ENCODE results near the gene NSMCE3. TPM values are rescaled to one million over a fixed set of nuclear protein-coding genes. Genes with fewer than 3 reads are reported as not detected.

NSMCE3 gene
- total and polyA plus RNA-seq, 2 donors from 2014 or later = 6.3 to 6.5 TPM

- Histone ChIP-seq H3K9me3 (ENCODE audit: control insufficient read depth in 2 of 3, insufficient read depth in 1 of 3, low read length in 3 of 3) (no peaks in the 10 kb centered on the region), H3K36me3 (ENCODE audit: control insufficient read depth in 2 of 3, insufficient read depth in 3 of 3, low read length in 3 of 3) (no peaks in the 10 kb centered on the region), H3K9ac (ENCODE audit: low read length in 3 of 3) (no peak overlapping the region), H3K27me3 (ENCODE audit: control insufficient read depth, insufficient read depth, low read length) (no peaks in the 10 kb centered on the region), H3K4me1 (ENCODE audit: control insufficient read depth in 2 of 3, insufficient read depth in 2 of 3, low read depth in 1 of 3, low read length in 3 of 3) (no peaks in the 10 kb centered on the region), H3K27ac (ENCODE audit: low read depth in 2 of 2, low read length in 2 of 2) (no peak overlapping the region), H3K4me3 (ENCODE audit: low read length in 3 of 3) (no peak overlapping the region)
- FAIRE-seq = no peak
- no peak for TF ChIP-seq CTCF (IDR thresholded peaks at IDR 0.05; ENCODE audit: borderline replicate concordance, extremely low read depth, insufficient read depth)
- no peak for DNase-seq
- intact Hi-C loops (cut with DNase I) = no loop called here
Observed at GRCh38 chr15:29283381-29283780, 13.8 kb upstream of the NSMCE3 start.

GRCh38 chr15:29280514-29280913 is 10.9 kb upstream of the NSMCE3 start:
- no peak for DNase-seq
- TF ChIP-seq CTCF (IDR thresholded peaks at IDR 0.05; ENCODE audit: borderline replicate concordance, extremely low read depth, insufficient read depth) = no peak
- no peak overlapping the region for H3K9ac ChIP-seq (ENCODE audit: low read length in 3 of 3)
- no peaks in the 10 kb centered on the region for H3K27me3 ChIP-seq (ENCODE audit: control insufficient read depth, insufficient read depth, low read length)
- intact Hi-C loops (cut with DNase I) = no loop called here
- no peak for FAIRE-seq
- H3K36me3 ChIP-seq (ENCODE audit: control insufficient read depth in 2 of 3, insufficient read depth in 3 of 3, low read length in 3 of 3) = no peaks in the 10 kb centered on the region
- H3K4me3 ChIP-seq (ENCODE audit: low read length in 3 of 3) = no peak overlapping the region
- no peaks in the 10 kb centered on the region for H3K4me1 ChIP-seq (ENCODE audit: control insufficient read depth in 2 of 3, insufficient read depth in 2 of 3, low read depth in 1 of 3, low read length in 3 of 3)
- no peak overlapping the region for H3K27ac ChIP-seq (ENCODE audit: low read depth in 2 of 2, low read length in 2 of 2)
- H3K9me3 ChIP-seq (ENCODE audit: control insufficient read depth in 2 of 3, insufficient read depth in 1 of 3, low read length in 3 of 3) = no peaks in the 10 kb centered on the region

- Histone ChIP-seq H3K9ac (ENCODE audit: low read length in 3 of 3) (no peak overlapping the region), H3K27ac (ENCODE audit: low read depth in 2 of 2, low read length in 2 of 2) (no peak overlapping the region), H3K4me1 (ENCODE audit: control insufficient read depth in 2 of 3, insufficient read depth in 2 of 3, low read depth in 1 of 3, low read length in 3 of 3) (no peaks in the 10 kb centered on the region), H3K27me3 (ENCODE audit: control insufficient read depth, insufficient read depth, low read length) (no peaks in the 10 kb centered on the region), H3K36me3 (ENCODE audit: control insufficient read depth in 2 of 3, insufficient read depth in 3 of 3, low read length in 3 of 3) (no peaks in the 10 kb centered on the region), H3K4me3 (ENCODE audit: low read length in 3 of 3) (no peak overlapping the region), H3K9me3 (ENCODE audit: control insufficient read depth in 2 of 3, insufficient read depth in 1 of 3, low read length in 3 of 3) (no peaks in the 10 kb centered on the region)
- TF ChIP-seq CTCF (IDR thresholded peaks at IDR 0.05; ENCODE audit: borderline replicate concordance, extremely low read depth, insufficient read depth) = no peak
- FAIRE-seq = no peak
- no peak for DNase-seq
- intact Hi-C loops (cut with DNase I) = no loop called here
Observed at GRCh38 chr15:29278436-29279105, 8.9 kb upstream of the NSMCE3 start.

GRCh38 chr15:29276366-29276765 is 6.7 kb upstream of the NSMCE3 start:
- DNase-seq (no peak), FAIRE-seq (no peak)
- H3K9ac ChIP-seq (ENCODE audit: low read length in 3 of 3) = no peak overlapping the region
- no peaks in the 10 kb centered on the region for H3K27me3 ChIP-seq (ENCODE audit: control insufficient read depth, insufficient read depth, low read length)
- intact Hi-C loops (cut with DNase I) = no loop called here
- no peaks in the 10 kb centered on the region for H3K9me3 ChIP-seq (ENCODE audit: control insufficient read depth in 2 of 3, insufficient read depth in 1 of 3, low read length in 3 of 3)
- H3K27ac ChIP-seq (ENCODE audit: low read depth in 2 of 2, low read length in 2 of 2) = no peak overlapping the region
- H3K4me3 ChIP-seq (ENCODE audit: low read length in 3 of 3) = no peak overlapping the region
- no peaks in the 10 kb centered on the region for H3K4me1 ChIP-seq (ENCODE audit: control insufficient read depth in 2 of 3, insufficient read depth in 2 of 3, low read depth in 1 of 3, low read length in 3 of 3)
- TF ChIP-seq CTCF (IDR thresholded peaks at IDR 0.05; ENCODE audit: borderline replicate concordance, extremely low read depth, insufficient read depth) = no peak
- no peaks in the 10 kb centered on the region for H3K36me3 ChIP-seq (ENCODE audit: control insufficient read depth in 2 of 3, insufficient read depth in 3 of 3, low read length in 3 of 3)

Data from kidney (tissue), 14 donors.